Measurements from ENCODE around the gene PIP5K1B. TPM values are rescaled to one million over a fixed set of nuclear protein-coding genes. Genes with fewer than 3 reads are reported as not detected.

Gene PIP5K1B
- total RNA-seq, 1 experiment from 2014 or later = not detected

DNA sequence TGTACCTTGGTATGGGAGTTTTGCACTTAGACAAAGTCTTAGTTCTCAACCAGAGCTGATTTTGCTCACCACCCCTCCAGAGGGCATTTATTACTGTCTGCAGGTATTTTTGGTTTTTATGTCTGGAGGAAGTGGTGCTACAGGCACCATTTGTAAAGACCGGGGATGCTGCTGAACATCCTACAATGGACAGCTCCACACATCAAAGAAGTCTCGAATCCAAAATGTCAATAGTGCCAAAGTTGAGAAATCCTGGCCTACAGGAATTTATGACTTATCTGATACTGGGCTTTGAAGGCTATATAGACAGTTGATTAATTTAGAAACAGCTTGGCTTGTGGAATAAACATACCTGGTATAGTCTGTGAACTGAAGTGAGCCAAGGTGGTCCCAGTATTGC, 137.5 kb downstream of the PIP5K1B start:
- no peaks in the 10 kb centered on the region for H3K4me1 ChIP-seq (ENCODE audit: insufficient read depth, low read length, poor library complexity, severe bottlenecking)

DNA sequence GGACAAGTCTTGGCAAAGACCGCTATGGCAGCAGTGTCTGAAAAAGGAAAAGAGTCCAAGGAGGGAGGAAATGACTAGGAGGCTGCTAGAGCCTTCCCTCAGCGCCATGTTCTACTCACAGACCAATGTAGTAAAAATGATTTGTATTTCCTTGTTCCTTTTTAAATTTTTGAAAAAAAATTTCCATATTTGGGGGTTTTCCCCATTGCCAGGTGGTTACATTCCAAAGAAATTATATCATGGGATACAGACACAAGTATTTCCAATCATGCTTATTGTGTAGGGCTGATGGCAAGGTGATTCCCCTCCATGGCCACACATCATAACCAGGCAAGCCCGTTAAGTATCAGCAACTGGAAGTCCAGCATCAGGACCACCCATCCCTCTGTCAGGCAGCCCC, 138.2 kb downstream of the PIP5K1B start:
- intact Hi-C loops (cut with micrococcal nuclease; ENCODE audit: unreplicated experiment) = no loop called here

More for the DNA sequence above, 137.5 kb downstream of the PIP5K1B start:
- H3K4me3 ChIP-seq (ENCODE audit: low read depth, low read length, poor library complexity, severe bottlenecking) = no peak overlapping the region
- intact Hi-C loops (cut with micrococcal nuclease; ENCODE audit: unreplicated experiment) = no loop called here
- H3K9me3 ChIP-seq (ENCODE audit: low read depth, low read length, poor library complexity, severe bottlenecking) = no peaks in the 10 kb centered on the region
- CTCF ChIA-PET = no interaction called here
- H3K27ac ChIP-seq (ENCODE audit: low read depth, low read length, poor library complexity, severe bottlenecking) = no peak overlapping the region
- no peak for TF ChIP-seq EZH2 (IDR thresholded peaks at IDR 0.05; ENCODE audit: borderline replicate concordance, low read depth, low read length, poor library complexity, severe bottlenecking)
- TF ChIP-seq, protein P1, sequence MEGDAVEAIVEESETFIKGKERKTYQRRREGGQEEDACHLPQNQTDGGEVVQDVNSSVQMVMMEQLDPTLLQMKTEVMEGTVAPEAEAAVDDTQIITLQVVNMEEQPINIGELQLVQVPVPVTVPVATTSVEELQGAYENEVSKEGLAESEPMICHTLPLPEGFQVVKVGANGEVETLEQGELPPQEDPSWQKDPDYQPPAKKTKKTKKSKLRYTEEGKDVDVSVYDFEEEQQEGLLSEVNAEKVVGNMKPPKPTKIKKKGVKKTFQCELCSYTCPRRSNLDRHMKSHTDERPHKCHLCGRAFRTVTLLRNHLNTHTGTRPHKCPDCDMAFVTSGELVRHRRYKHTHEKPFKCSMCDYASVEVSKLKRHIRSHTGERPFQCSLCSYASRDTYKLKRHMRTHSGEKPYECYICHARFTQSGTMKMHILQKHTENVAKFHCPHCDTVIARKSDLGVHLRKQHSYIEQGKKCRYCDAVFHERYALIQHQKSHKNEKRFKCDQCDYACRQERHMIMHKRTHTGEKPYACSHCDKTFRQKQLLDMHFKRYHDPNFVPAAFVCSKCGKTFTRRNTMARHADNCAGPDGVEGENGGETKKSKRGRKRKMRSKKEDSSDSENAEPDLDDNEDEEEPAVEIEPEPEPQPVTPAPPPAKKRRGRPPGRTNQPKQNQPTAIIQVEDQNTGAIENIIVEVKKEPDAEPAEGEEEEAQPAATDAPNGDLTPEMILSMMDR (conservative IDR thresholded peaks at IDR 0.05; ENCODE audit: low read depth, low read length) = no peak
- POLR2A ChIA-PET (ENCODE audit: low non-redundant PET) = no interaction called here
- peaks cover 11% of the 10 kb centered on the region for H3K27me3 ChIP-seq (replicated peaks; ENCODE audit: insufficient read depth, low read depth, low read length, poor library complexity)
- no peaks in the 10 kb centered on the region for H3K36me3 ChIP-seq (ENCODE audit: insufficient read depth, low read length, poor library complexity, severe bottlenecking)
- no TSS peak for BruUV-seq (replicated peaks)
- no peak for DNase-seq (ENCODE audit: low spot score)

DNA sequence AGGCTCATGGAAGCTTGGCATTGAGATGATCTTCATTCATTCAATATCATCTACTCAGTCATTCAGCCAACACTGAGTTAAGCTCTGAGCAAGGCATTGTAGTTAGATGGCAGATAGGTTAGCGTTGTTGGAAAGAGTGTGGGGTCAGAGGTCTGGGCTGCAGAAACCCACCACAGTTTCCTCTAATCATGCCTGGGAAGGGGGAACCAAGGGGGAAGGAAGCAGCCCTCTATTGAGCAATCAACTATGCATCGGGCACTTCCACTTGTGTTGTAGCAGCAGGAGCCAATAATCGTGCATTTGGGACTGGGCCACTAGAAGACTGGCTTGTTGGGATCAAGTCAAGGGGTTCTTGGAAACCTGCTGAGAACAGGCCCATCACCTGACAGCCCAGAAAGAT, 139.1 kb downstream of the PIP5K1B start:
- no peak for TF ChIP-seq EZH2 (IDR thresholded peaks at IDR 0.05; ENCODE audit: borderline replicate concordance, low read depth, low read length, poor library complexity, severe bottlenecking)
- TF ChIP-seq, protein P1 (conservative IDR thresholded peaks at IDR 0.05; ENCODE audit: low read depth, low read length) = no peak
- Histone ChIP-seq H3K4me3 (ENCODE audit: low read depth, low read length, poor library complexity, severe bottlenecking) (no peak overlapping the region), H3K4me1 (ENCODE audit: insufficient read depth, low read length, poor library complexity, severe bottlenecking) (no peaks in the 10 kb centered on the region), H3K27me3 (replicated peaks; ENCODE audit: insufficient read depth, low read depth, low read length, poor library complexity) (peaks cover 7% of the 10 kb centered on the region), H3K9me3 (ENCODE audit: low read depth, low read length, poor library complexity, severe bottlenecking) (no peaks in the 10 kb centered on the region), H3K27ac (ENCODE audit: low read depth, low read length, poor library complexity, severe bottlenecking) (no peak overlapping the region), H3K36me3 (ENCODE audit: insufficient read depth, low read length, poor library complexity, severe bottlenecking) (no peaks in the 10 kb centered on the region)
- DNase-seq (ENCODE audit: low spot score) = no peak
- ChIA-PET POLR2A (ENCODE audit: low non-redundant PET) (no interaction called here), CTCF (no interaction called here)
- BruUV-seq (replicated peaks) = no TSS peak
- intact Hi-C loops (cut with micrococcal nuclease; ENCODE audit: unreplicated experiment) = no loop called here

More for the DNA sequence above, 138.2 kb downstream of the PIP5K1B start:
- BruUV-seq (replicated peaks) = no TSS peak
- Histone ChIP-seq H3K27me3 (replicated peaks; ENCODE audit: insufficient read depth, low read depth, low read length, poor library complexity) (peaks cover 9% of the 10 kb centered on the region), H3K4me1 (ENCODE audit: insufficient read depth, low read length, poor library complexity, severe bottlenecking) (no peaks in the 10 kb centered on the region), H3K4me3 (ENCODE audit: low read depth, low read length, poor library complexity, severe bottlenecking) (no peak overlapping the region), H3K9me3 (ENCODE audit: low read depth, low read length, poor library complexity, severe bottlenecking) (no peaks in the 10 kb centered on the region), H3K27ac (ENCODE audit: low read depth, low read length, poor library complexity, severe bottlenecking) (no peak overlapping the region), H3K36me3 (ENCODE audit: insufficient read depth, low read length, poor library complexity, severe bottlenecking) (no peaks in the 10 kb centered on the region)
- ChIA-PET CTCF (no interaction called here), POLR2A (ENCODE audit: low non-redundant PET) (no interaction called here)
- DNase-seq (ENCODE audit: low spot score) = no peak
- TF ChIP-seq EZH2 (IDR thresholded peaks at IDR 0.05; ENCODE audit: borderline replicate concordance, low read depth, low read length, poor library complexity, severe bottlenecking) = no peak
- TF ChIP-seq, protein P1 (conservative IDR thresholded peaks at IDR 0.05; ENCODE audit: low read depth, low read length) = no peak
